Right lobe of liver (tissue), 4 donors: Measurements from ENCODE around the gene LIG1.

Source experiments
- CTCF ChIP-seq, 4 donors: fragments of 200-600 bp in 3 of 4; fragments of 450-650 bp in 1 of 4; IDR thresholded peaks; one replicate each; pipeline versions ENCODE4 v1.5.1 to v1.8.0; 2016 to 2022; ENCODE audit warnings: antibody characterized with exemption in 4 of 4, mild to moderate bottlenecking in 2 of 4
- POLR2A ChIP-seq: fragments of 450-650 bp; IDR thresholded peaks from one replicate; pipeline ENCODE4 v1.6.1; 2017; ENCODE audit warnings: antibody characterized with exemption, mild to moderate bottlenecking
- donor health status: DM: no; HTN: no; CAD: no.
- donor health status: DM: no; HTN: no; CAD: no.
- donor health status: DM: no; HTN: yes; CAD: no.

GRCh38 chr19:48181505-48181904, 11.4 kb upstream of the LIG1 start:
- TF ChIP-seq POLR2A (no peak), CTCF (IDR thresholded peaks at IDR 0.05) (no peak)
